Parathyroid adenoma (tissue), 2 donors: Measurements from ENCODE around the gene CLDN2.

Source experiments
- H2AFZ ChIP-seq: fragments of 300-600 bp; sonication (generic); one replicate; pipeline ENCODE4 v1.7.0; 2017; ENCODE audit warnings: antibody characterized with exemption, mild to moderate bottlenecking
- H3K27ac ChIP-seq: fragments of 300-600 bp; sonication (generic); one replicate; pipeline ENCODE4 v1.7.0; 2017
- H3K27me3 ChIP-seq: fragments of 300-600 bp; sonication (generic); one replicate; pipeline ENCODE4 v1.7.0; 2017; ENCODE audit warnings: low read length; ENCODE audit not compliant: control insufficient read depth, insufficient read depth
- H3K36me3 ChIP-seq: fragments of 300-600 bp; sonication (generic); one replicate; pipeline ENCODE4 v1.7.0; 2017; ENCODE audit warnings: low read length; ENCODE audit not compliant: control insufficient read depth, insufficient read depth
- H3K4me1 ChIP-seq: fragments of 300-600 bp; sonication (generic); one replicate; pipeline ENCODE4 v1.7.0; 2017; ENCODE audit warnings: control low read depth
- H3K4me2 ChIP-seq: fragments of 300-600 bp; sonication (generic); one replicate; pipeline ENCODE4 v1.7.0; 2017; ENCODE audit warnings: low read length
- H3K4me3 ChIP-seq: fragments of 300-600 bp; sonication (generic); one replicate; pipeline ENCODE4 v1.7.0; 2017; ENCODE audit warnings: low read depth, low read length
- H3K79me2 ChIP-seq: fragments of 300-600 bp; sonication (generic); one replicate; pipeline ENCODE4 v1.7.0; 2017; ENCODE audit warnings: control low read depth
- H3K9ac ChIP-seq: fragments of 300-600 bp; sonication (generic); one replicate; pipeline ENCODE4 v1.7.0; 2017; ENCODE audit warnings: mild to moderate bottlenecking
- H3K9me3 ChIP-seq: fragments of 300-600 bp; sonication (generic); one replicate; pipeline ENCODE4 v1.7.0; 2017; ENCODE audit warnings: low read length; ENCODE audit not compliant: control insufficient read depth
- TF ChIP-seq, protein P1 (sequence below): fragments of 300-600 bp; sonication (generic); IDR thresholded peaks from one replicate; pipeline ENCODE4 v1.7.0; 2017; ENCODE audit warnings: antibody characterized with exemption, mild to moderate bottlenecking
- donor health status: primary hyperparathyroidism.

The CLDN2 gene

DNA sequence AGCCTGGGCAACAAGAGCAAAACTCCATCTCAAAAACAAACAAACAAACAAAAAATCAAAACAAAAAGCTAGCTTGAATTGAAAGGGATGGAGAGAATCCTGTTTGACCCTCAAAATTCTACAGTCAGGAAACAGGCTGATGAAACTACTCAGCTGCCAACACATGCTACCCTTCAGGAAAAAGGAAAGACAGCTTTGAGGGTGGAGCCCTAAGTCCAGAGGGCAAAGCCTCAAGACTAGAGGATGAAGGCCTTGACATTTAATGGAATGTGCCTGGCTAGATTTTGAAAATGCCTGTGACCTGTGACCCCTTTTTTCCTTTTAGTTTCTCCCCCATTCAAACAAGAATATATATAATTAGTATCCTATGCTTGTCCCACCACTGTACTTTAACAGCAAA is 52.7 kb downstream of the CLDN2 start:
- H2AFZ ChIP-seq, result no peak overlapping the region
- H3K9ac ChIP-seq, result no peak overlapping the region
- no peak overlapping the region for H3K4me2 ChIP-seq
- no peaks in the 10 kb centered on the region for H3K27me3 ChIP-seq
- TF ChIP-seq, protein P1, sequence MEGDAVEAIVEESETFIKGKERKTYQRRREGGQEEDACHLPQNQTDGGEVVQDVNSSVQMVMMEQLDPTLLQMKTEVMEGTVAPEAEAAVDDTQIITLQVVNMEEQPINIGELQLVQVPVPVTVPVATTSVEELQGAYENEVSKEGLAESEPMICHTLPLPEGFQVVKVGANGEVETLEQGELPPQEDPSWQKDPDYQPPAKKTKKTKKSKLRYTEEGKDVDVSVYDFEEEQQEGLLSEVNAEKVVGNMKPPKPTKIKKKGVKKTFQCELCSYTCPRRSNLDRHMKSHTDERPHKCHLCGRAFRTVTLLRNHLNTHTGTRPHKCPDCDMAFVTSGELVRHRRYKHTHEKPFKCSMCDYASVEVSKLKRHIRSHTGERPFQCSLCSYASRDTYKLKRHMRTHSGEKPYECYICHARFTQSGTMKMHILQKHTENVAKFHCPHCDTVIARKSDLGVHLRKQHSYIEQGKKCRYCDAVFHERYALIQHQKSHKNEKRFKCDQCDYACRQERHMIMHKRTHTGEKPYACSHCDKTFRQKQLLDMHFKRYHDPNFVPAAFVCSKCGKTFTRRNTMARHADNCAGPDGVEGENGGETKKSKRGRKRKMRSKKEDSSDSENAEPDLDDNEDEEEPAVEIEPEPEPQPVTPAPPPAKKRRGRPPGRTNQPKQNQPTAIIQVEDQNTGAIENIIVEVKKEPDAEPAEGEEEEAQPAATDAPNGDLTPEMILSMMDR, result no peak
- H3K36me3 ChIP-seq, result no peaks in the 10 kb centered on the region
- no peaks in the 10 kb centered on the region for H3K9me3 ChIP-seq
- H3K4me3 ChIP-seq, result no peak overlapping the region
- no peaks in the 10 kb centered on the region for H3K79me2 ChIP-seq
- H3K27ac ChIP-seq, result no peak overlapping the region
- no peaks in the 10 kb centered on the region for H3K4me1 ChIP-seq

DNA sequence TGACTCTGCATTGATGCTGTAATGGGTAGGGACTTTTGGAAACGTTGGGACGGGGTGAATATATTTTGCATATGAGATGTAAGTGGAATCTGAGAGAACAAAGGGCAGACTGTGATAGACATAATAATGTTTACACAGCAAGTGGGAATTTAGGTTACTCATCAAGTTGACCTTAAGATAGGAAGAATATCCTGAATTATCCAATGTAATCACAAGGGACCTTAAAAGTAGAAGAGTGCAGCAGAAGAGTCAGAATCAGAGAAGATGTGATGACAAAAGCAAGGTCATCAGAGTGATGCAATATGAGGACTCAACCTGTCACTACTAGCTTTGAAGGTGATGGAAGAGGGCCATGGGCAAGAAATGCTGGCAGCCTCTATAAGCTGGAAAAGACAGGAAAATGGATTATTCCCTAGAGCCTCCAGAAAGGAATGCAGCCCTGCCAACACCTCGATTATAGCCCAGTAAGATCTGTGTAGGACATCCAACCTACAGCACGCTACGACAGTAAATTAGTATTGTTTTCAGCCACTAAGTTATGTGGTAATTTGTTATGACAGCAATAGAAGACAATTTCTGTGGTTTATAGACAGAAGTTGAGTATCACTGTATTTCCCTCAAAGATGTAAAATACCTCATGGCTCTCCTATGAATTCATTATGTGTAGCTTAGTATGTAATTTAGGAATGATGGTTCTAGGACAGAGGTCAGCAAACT is 53.4 kb downstream of the CLDN2 start:
- H3K4me1 ChIP-seq, result no peaks in the 10 kb centered on the region
- H3K36me3 ChIP-seq, result no peaks in the 10 kb centered on the region
- TF ChIP-seq, protein P1, result no peak
- H2AFZ ChIP-seq, result no peak overlapping the region
- H3K4me2 ChIP-seq, result no peak overlapping the region
- H3K9ac ChIP-seq, result no peak overlapping the region
- no peaks in the 10 kb centered on the region for H3K79me2 ChIP-seq
- H3K4me3 ChIP-seq, result no peak overlapping the region
- H3K27me3 ChIP-seq, result no peaks in the 10 kb centered on the region
- no peak overlapping the region for H3K27ac ChIP-seq
- no peaks in the 10 kb centered on the region for H3K9me3 ChIP-seq

DNA sequence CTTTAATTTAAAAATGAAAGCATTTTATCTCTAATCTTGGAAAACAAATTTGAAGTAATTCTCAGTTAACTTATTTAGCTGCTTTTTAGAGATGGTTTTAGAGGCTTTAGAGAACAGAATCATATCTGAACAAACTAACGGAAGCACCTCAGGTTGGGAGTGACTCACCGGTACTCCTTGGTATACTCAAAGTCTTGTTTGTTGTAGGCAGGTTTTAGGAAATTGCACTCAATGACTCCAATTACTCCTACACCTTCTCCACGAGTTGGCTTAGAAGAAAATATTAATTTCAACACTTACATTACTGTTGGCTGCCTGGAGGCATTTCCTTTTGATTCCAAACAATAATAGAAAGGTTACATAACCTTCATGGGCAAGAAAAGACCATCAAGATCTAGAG is 56.2 kb downstream of the CLDN2 start:
- Histone ChIP-seq H3K4me3 (no peak overlapping the region), H2AFZ (no peak overlapping the region), H3K27ac (no peak overlapping the region), H3K36me3 (no peaks in the 10 kb centered on the region), H3K9me3 (no peaks in the 10 kb centered on the region), H3K27me3 (no peaks in the 10 kb centered on the region), H3K4me2 (no peak overlapping the region), H3K4me1 (no peaks in the 10 kb centered on the region), H3K9ac (no peak overlapping the region), H3K79me2 (no peaks in the 10 kb centered on the region)
- TF ChIP-seq, protein P1, result no peak
